SKM-1 (cell line): Measurements from ENCODE around the gene CUL7.

Source experiments
- DNase-seq: peaks from one replicate; lab custom pipeline; 2025; ENCODE audit not compliant: unreplicated experiment; lab: John Stamatoyannopoulos, UW

The CUL7 gene

GRCh38 chr6:43077981-43078511, 24.4 kb upstream of the CUL7 start:
- no peak for DNase-seq

DNA sequence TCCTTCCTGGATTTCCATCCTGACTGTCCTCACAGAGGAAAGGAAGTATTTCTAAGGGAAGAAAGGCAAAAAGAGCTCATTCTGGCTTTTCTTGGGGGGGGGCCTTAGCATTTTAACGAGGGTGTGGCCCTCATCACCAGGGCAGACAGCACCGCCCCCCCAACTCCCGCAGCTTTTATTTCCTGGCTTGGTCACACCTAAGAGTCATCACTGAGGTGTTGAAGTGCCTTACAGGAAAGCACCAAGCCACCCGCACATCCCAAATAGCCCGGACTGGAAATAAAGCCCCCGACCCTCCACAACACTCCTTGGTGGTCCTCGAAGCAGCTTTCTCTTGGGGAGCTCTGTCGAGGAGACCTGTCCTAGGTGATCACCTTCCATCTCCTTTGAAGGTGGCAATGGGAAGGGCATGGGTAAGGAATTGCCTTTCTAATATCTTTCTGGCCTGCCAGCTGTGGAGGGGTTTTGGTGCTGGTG, 23.7 kb upstream of the CUL7 start:
- DNase-seq: no peak

GRCh38 chr6:43076464-43077332, 23.0 kb upstream of the CUL7 start:
- no peak for DNase-seq

- peak; percentile 42 for DNase-seq
Measured at GRCh38 chr6:43075670-43076463, 22.2 kb upstream of the CUL7 start, which contains the start of gene PTK7. Gene PTK7, plus strand, starts transcription at chr6:43076314. Its CDS starts 175 bp downstream, at chr6:43076489.

DNA sequence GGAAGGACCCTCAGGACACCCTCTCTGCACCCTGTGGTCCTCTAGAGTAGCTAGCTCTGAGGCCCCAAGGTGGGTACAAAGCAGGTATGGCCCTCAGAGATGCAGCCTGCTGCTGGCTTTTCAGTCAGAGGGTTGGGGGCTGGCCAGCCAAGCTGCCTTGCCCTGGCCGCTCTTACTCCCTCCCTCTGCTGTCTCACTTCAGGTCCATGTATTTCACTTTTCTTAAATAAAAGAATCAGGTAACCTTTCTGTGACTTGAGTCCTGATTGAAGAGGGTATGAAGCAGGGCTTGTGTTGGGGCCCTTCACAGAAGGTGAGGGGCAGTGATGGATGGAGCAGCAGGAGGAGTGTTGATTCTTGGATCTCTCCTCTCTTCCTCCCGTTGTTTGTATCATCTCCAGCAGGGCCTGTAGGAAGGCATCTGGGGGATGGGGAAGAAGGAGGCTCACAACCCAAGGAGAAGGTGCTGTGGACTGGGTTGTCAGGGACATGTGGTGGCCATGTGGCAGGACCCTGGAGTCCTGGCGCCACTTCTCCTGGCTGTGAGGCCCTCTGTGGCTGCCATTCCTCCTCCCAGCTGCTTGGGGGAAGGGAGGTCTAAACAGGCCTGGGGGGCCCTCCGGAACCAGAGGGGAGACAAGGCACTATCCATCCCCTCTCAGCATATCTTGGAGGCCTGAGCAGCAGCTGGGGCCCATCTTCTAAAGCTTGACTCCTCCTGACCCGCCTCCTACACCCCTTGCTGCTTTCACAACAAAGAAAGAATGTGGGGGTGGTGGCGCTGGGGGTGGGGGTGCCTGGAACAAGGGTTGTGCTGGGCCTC, 21.4 kb upstream of the CUL7 start:
- DNase-seq: no peak

- peak; percentile 38 for DNase-seq
Measured at GRCh38 chr6:43070028-43070632, 16.5 kb upstream of the CUL7 start.

GRCh38 chr6:43062818-43063217, 9.2 kb upstream of the CUL7 start:
- DNase-seq: no peak

- DNase-seq: no peak
Measured at GRCh38 chr6:43061861-43062260, 8.2 kb upstream of the CUL7 start.

DNA sequence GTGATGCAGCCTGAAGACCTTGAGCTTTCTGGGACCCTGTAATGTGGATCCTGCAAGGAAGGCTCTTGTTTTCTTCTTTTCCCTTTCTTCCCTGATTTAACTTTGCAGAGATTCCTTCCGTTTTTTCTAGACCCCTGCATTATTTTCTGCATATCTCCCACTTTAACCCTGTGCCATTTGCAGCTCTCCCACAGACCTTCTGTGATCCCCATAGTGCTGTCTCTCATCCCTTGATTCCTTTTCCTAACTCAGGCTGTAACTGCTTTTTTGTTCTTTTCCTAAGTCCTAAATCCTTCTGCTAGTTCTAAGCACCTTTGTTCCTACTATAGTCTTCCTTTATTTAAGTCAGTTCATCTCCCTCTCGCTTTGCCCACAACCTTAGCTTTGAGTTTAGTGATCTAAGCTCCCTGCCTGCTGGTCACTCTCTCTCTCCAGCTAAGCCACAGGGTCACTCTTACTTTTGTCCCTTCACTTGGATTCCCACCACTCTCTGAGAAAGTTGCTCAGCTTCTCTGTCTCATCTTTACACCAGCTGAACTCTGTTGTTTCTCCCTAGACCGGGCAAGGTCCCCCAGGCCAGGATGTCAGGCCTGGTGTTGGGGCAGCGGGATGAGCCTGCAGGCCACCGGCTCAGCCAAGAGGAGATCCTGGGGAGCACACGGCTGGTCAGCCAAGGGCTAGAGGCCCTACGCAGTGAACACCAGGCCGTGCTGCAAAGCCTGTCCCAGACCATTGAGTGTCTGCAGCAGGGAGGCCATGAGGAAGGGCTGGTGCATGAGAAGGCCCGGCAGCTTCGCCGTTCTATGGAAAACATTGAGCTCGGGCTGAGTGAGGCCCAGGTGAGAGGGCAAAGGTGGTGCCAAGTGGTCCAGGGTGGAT, 7.3 kb upstream of the CUL7 start:
- no peak for DNase-seq

GRCh38 chr6:43060034-43060754, 6.5 kb upstream of the CUL7 start:
- DNase-seq: no peak

DNA sequence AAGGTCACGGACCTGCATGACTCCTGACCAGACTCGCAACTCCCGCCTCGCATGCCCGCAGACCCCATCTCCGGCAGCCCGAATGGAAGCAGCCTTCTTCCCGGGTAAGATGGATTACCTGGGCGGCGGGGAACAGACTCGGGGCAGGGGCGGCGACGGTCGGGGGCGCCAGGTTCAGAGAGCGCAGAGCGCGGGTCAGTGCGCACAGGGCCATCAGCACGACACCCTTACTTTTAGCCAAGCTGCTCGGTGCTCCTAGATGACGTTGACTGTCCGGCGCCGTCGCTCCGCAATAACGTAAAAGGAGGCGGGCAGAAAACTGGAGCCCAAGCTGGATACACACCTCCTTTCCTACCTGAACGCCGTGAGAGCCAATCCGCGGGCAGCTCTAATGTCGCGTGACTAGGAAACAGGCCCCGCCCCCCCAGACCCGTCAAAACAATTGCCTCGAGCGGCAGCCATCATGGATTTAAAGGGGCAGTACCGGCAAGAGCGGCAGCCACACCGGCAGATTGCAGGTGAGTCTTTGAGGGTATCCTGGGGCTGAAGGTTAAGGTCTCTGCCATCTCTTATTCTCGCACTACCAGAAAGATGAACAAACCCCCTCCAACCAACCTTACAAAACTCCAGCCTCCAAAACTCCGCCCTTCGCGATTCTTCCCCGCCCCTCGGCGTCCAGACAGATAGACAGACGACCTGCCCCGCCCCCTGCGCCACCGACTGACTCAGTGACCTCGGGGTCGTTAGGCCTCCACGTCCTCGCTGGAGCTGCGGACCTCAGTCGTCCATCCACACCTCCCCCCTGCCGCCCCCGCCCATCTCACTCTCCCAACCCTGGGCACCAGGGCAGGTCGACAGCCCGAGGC, 5.8 kb upstream of the CUL7 start, which contains the start of the genes KLC4 and MRPL2:
Gene KLC4, plus strand, starts transcription at position 464 of the 866 bp plus-strand sequence. CDS start 1,705 bp downstream, outside the sequence.
Gene MRPL2, minus strand, starts transcription at position 267 of the 866 bp plus-strand sequence. Its CDS starts 53 bp downstream, at position 214.
- DNase-seq: peak; percentile 99

DNA sequence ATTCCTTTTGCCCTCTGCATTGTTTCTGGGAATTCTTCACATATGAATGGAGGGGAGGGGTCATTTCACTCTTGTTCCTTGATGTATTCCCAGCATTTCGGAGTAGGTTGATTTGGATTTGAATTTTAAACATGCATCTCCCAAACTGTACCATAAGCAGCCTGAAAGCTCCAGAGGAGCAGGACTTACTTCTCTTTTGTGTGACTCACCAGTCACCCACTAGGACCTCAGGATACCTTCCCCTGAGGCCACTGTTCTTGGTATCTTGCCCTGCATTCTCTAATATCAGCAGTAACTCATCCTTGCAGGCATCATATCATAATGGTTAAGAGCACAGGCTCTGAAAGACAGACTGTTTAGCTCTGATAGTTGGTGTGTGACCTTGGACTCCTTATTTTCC, 4.9 kb upstream of the CUL7 start:
- DNase-seq: no peak

DNA sequence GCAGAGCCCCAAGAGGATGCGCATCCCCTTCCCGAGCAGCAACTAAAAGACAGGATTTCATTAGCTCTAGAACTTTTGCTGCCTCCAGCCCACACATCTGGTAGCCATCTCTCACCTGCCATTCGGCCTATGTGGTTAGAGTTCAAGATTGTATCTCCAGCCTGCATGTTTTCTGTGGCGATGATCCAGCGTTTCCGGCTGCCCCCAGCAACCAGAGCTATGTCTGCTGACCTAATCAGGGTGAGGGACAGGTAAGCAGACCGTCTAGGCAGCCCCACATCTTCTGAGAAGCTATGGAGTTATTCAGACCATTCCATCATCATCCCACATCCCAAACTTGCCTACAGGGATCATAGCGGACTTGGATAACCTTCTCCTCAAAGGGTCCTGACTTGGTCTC, 2.3 kb upstream of the CUL7 start:
- no peak for DNase-seq

- no peak for DNase-seq
Measured at GRCh38 chr6:43054206-43054943, 724 bp upstream of the CUL7 start.

- no peak for DNase-seq
Measured at GRCh38 chr6:43052842-43053544, 658 bp downstream of the CUL7 start.

- DNase-seq: no peak
Measured at GRCh38 chr6:43052225-43052841, 1.3 kb downstream of the CUL7 start.
